Measurements from ENCODE around the gene GPRC5C. TPM values are rescaled to one million over a fixed set of nuclear protein-coding genes. Genes with fewer than 3 reads are reported as not detected.

Gene GPRC5C
- total and polyA plus RNA-seq, 2 donors (not counting 3 experiments of a cell fraction or from before 2014, with no cell fraction given), result not detected

DNA sequence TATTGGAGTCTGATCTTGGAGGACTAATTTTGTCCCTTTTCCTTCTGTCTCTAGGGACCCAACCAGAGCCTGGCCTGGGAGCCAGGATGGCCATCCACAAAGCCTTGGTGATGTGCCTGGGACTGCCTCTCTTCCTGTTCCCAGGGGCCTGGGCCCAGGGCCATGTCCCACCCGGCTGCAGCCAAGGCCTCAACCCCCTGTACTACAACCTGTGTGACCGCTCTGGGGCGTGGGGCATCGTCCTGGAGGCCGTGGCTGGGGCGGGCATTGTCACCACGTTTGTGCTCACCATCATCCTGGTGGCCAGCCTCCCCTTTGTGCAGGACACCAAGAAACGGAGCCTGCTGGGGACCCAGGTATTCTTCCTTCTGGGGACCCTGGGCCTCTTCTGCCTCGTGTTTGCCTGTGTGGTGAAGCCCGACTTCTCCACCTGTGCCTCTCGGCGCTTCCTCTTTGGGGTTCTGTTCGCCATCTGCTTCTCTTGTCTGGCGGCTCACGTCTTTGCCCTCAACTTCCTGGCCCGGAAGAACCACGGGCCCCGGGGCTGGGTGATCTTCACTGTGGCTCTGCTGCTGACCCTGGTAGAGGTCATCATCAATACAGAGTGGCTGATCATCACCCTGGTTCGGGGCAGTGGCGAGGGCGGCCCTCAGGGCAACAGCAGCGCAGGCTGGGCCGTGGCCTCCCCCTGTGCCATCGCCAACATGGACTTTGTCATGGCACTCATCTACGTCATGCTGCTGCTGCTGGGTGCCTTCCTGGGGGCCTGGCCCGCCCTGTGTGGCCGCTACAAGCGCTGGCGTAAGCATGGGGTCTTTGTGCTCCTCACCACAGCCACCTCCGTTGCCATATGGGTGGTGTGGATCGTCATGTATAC lies 8.0 kb downstream of the GPRC5C start:
- H3K36me3 ChIP-seq (ENCODE audit: control insufficient read depth in 2 of 2, extremely low read depth in 1 of 2, insufficient read depth in 2 of 2, low read length in 2 of 2), result no peaks in the 10 kb centered on the region
- no peak overlapping the region for H3K27ac ChIP-seq (ENCODE audit: insufficient read depth, low read depth, low read length)
- FAIRE-seq (no peak), DNase-seq (ENCODE audit: low read depth, low spot score) (no peak)
- dilution Hi-C loops (cut with MboI; ENCODE audit: extremely low pct_ligation_motif_present, low sequenced_read_pairs), result no loop called here
- H3K27me3 ChIP-seq (ENCODE audit: control insufficient read depth in 2 of 2, insufficient read depth in 2 of 2, low read length in 2 of 2), result no peaks in the 10 kb centered on the region
- no peaks in the 10 kb centered on the region for H3K4me1 ChIP-seq (ENCODE audit: control insufficient read depth, extremely low read depth, insufficient read depth, low read length)
- H2AFZ ChIP-seq (ENCODE audit: low read depth, low read length), result no peak overlapping the region
- no peaks in the 10 kb centered on the region for H3K79me2 ChIP-seq (ENCODE audit: control insufficient read depth, insufficient read depth, low read length)
- TF ChIP-seq FOS (IDR thresholded peaks at IDR 0.05; ENCODE audit: borderline replicate concordance, insufficient read depth, low read length), result no peak
- no peak for TF ChIP-seq EZH2 (IDR thresholded peaks at IDR 0.05; ENCODE audit: borderline replicate concordance, low read depth, low read length, severe bottlenecking)
- TF ChIP-seq, protein P1, sequence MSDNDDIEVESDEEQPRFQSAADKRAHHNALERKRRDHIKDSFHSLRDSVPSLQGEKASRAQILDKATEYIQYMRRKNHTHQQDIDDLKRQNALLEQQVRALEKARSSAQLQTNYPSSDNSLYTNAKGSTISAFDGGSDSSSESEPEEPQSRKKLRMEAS (IDR thresholded peaks at IDR 0.05; ENCODE audit: insufficient read depth, insufficient read length), result no peak
- TF ChIP-seq POLR2A (IDR thresholded peaks at IDR 0.05; ENCODE audit: low read depth, low read length), result no peak
- TF ChIP-seq JUN (IDR thresholded peaks at IDR 0.05; ENCODE audit: borderline replicate concordance, insufficient read depth, insufficient read length, low read depth), result no peak
- no peak for TF ChIP-seq POLR2AphosphoS5 (IDR thresholded peaks at IDR 0.05; ENCODE audit: insufficient read depth, low read depth, low read length)
- no peak for TF ChIP-seq MYC (IDR thresholded peaks at IDR 0.05; ENCODE audit: low read depth, low read length)
- TF ChIP-seq GATA2 (IDR thresholded peaks at IDR 0.05; ENCODE audit: insufficient read depth, insufficient read length, low read depth, low read length), result no peak
- TF ChIP-seq, protein P2, sequence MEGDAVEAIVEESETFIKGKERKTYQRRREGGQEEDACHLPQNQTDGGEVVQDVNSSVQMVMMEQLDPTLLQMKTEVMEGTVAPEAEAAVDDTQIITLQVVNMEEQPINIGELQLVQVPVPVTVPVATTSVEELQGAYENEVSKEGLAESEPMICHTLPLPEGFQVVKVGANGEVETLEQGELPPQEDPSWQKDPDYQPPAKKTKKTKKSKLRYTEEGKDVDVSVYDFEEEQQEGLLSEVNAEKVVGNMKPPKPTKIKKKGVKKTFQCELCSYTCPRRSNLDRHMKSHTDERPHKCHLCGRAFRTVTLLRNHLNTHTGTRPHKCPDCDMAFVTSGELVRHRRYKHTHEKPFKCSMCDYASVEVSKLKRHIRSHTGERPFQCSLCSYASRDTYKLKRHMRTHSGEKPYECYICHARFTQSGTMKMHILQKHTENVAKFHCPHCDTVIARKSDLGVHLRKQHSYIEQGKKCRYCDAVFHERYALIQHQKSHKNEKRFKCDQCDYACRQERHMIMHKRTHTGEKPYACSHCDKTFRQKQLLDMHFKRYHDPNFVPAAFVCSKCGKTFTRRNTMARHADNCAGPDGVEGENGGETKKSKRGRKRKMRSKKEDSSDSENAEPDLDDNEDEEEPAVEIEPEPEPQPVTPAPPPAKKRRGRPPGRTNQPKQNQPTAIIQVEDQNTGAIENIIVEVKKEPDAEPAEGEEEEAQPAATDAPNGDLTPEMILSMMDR (IDR thresholded peaks at IDR 0.05; ENCODE audit: extremely low read depth in 1 of 2, insufficient read depth in 1 of 2, low read depth in 1 of 2, low read length in 2 of 2), result no peak
- no peak overlapping the region for H3K4me3 ChIP-seq (replicated peaks in 1 of 3; ENCODE audit: insufficient read depth in 1 of 3, low read depth in 1 of 3, low read length in 3 of 3)
- no peaks in the 10 kb centered on the region for H4K20me1 ChIP-seq (replicated peaks; ENCODE audit: control insufficient read depth, extremely low read depth, insufficient read depth, low read length)
- no peaks in the 10 kb centered on the region for H3K9me3 ChIP-seq (replicated peaks; ENCODE audit: control insufficient read depth, insufficient read depth, low read length)
- intact Hi-C loops (cut with micrococcal nuclease), result no loop called here
- H3K9ac ChIP-seq (replicated peaks; ENCODE audit: extremely low read depth, insufficient read depth, low read length), result no peak overlapping the region
- ChIA-PET POLR2A (no interaction called here), CTCF (interaction anchor here (2.4 kb wide), 1 partner anchor 61 kb away, joined by 9 read pairs; no protein-coding TSS in a partner anchor)
- no peaks in the 10 kb centered on the region for H3K9me1 ChIP-seq (replicated peaks; ENCODE audit: control insufficient read depth, extremely low read depth, insufficient read depth, low read length)
- H3K4me2 ChIP-seq (ENCODE audit: insufficient read depth, low read length), result no peak overlapping the region
- no TSS peak for BruUV-seq (replicated peaks)
